GM13977 (cell line): ENCODE results near the gene DMD.
A peak's percentile ranks its signal among the peaks of the same experiment; 100 is the strongest.
"Not testable (repeated sequence)": the region's sequence is repeated elsewhere in the genome, so short reads cannot be mapped to it uniquely, and the experiment has no call there.

Source experiments
- DNase-seq: peaks from one replicate; pipeline ENCODE4 v3.0.0; 2012; ENCODE audit warnings: low spot score
- CTCF ChIP-seq: IDR thresholded peaks from 2 replicates; pipeline ENCODE4 v1.5.1; 2012; ENCODE audit warnings: mild to moderate bottlenecking, control low read depth; ENCODE audit not compliant: insufficient read depth; ENCODE audit errors: extremely low read depth, missing control alignments
- in situ Hi-C: fragments of 300-500 bp; cut with MboI; formaldehyde crosslinking; loops from one replicate; pipeline ENCODE4 v1.12.0; 2022; ENCODE audit warnings: low sequenced_read_pairs, low pct_unique_long_range_greater_than_20kb, mixed read lengths, inconsistent platforms; ENCODE audit not compliant: unreplicated experiment

DMD gene

GRCh38 chrX:32267796-32268195, 943.6 kb downstream of the DMD start:
- TF ChIP-seq CTCF: no peak
- in situ Hi-C loops: no loop called here
- DNase-seq: no peak

- in situ Hi-C loops: not testable (repeated sequence)
- peak; percentile 3 for DNase-seq
- peak; percentile 58 for TF ChIP-seq CTCF
Measured at GRCh38 chrX:32246675-32247074, 964.7 kb downstream of the DMD start.

- no peak for DNase-seq
- no peak for TF ChIP-seq CTCF
- in situ Hi-C loops: no loop called here
Measured at GRCh38 chrX:32195611-32196010, 1015.7 kb downstream of the DMD start.

GRCh38 chrX:32191316-32191715, 1020.0 kb downstream of the DMD start:
- TF ChIP-seq CTCF: no peak
- in situ Hi-C loops: no loop called here
- DNase-seq: no peak

GRCh38 chrX:32185160-32185559, 1026.2 kb downstream of the DMD start:
- no peak for DNase-seq
- in situ Hi-C loops: no loop called here
- TF ChIP-seq CTCF: no peak

- no peak for DNase-seq
- TF ChIP-seq CTCF: no peak
- in situ Hi-C loops: no loop called here
Measured at GRCh38 chrX:32183066-32183465, 1028.3 kb downstream of the DMD start.

- in situ Hi-C loops: no loop called here
- DNase-seq: no peak
- no peak for TF ChIP-seq CTCF
Measured at GRCh38 chrX:32176510-32176909, 1034.8 kb downstream of the DMD start.
